Measurements from ENCODE around the gene LARGE2.

- TF ChIP-seq, protein P1, sequence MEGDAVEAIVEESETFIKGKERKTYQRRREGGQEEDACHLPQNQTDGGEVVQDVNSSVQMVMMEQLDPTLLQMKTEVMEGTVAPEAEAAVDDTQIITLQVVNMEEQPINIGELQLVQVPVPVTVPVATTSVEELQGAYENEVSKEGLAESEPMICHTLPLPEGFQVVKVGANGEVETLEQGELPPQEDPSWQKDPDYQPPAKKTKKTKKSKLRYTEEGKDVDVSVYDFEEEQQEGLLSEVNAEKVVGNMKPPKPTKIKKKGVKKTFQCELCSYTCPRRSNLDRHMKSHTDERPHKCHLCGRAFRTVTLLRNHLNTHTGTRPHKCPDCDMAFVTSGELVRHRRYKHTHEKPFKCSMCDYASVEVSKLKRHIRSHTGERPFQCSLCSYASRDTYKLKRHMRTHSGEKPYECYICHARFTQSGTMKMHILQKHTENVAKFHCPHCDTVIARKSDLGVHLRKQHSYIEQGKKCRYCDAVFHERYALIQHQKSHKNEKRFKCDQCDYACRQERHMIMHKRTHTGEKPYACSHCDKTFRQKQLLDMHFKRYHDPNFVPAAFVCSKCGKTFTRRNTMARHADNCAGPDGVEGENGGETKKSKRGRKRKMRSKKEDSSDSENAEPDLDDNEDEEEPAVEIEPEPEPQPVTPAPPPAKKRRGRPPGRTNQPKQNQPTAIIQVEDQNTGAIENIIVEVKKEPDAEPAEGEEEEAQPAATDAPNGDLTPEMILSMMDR (conservative IDR thresholded peaks at IDR 0.05; ENCODE audit: low read length), result no peak
- TF ChIP-seq EZH2phosphoT487 (IDR thresholded peaks at IDR 0.05; ENCODE audit: borderline replicate concordance, low read depth, low read length), result no peak
Measured at GRCh38 chr11:45932217-45932616, 9.8 kb downstream of the LARGE2 start.

Measured in OCI-LY7 (cell line).